HEK293T (cell line): ENCODE results near the gene VOPP1.

Experiments
- ARNT ChIP-seq: fragments of 450-650 bp; IDR thresholded peaks from 2 replicates; pipeline ENCODE4 v1.6.1; 2017; ENCODE audit warnings: mild to moderate bottlenecking
- BHLHE40 ChIP-seq: fragments of 450-650 bp; IDR thresholded peaks from 2 replicates; pipeline ENCODE4 v1.6.1; 2016; ENCODE audit warnings: mild to moderate bottlenecking, moderate library complexity, borderline replicate concordance
- CTBP1 ChIP-seq: fragments of 450-650 bp; IDR thresholded peaks from 2 replicates; pipeline ENCODE4 v1.6.1; 2016; ENCODE audit warnings: borderline replicate concordance
- ELF4 ChIP-seq: fragments of 450-650 bp; IDR thresholded peaks from 2 replicates; pipeline ENCODE4 v1.6.1; 2017; ENCODE audit warnings: antibody characterized with exemption
- FOXK2 ChIP-seq: fragments of 450-650 bp; IDR thresholded peaks from 2 replicates; pipeline ENCODE4 v1.6.1; 2016; ENCODE audit warnings: mild to moderate bottlenecking
- FOXM1 ChIP-seq: fragments of 450-650 bp; IDR thresholded peaks from 2 replicates; pipeline ENCODE4 v1.6.1; 2017; ENCODE audit warnings: mild to moderate bottlenecking, borderline replicate concordance
- HDGF ChIP-seq: fragments of 450-650 bp; IDR thresholded peaks from 2 replicates; pipeline ENCODE4 v1.6.1; 2017; ENCODE audit warnings: antibody characterized with exemption, borderline replicate concordance
- NFRKB ChIP-seq: fragments of 450-650 bp; IDR thresholded peaks from 2 replicates; pipeline ENCODE4 v1.6.1; 2016; ENCODE audit warnings: mild to moderate bottlenecking, moderate library complexity
- PKNOX1 ChIP-seq: fragments of 450-650 bp; IDR thresholded peaks from 2 replicates; pipeline ENCODE4 v1.6.1; 2016
- SP1 ChIP-seq: fragments of 450-650 bp; IDR thresholded peaks from 2 replicates; pipeline ENCODE4 v1.6.1; 2017
- SUZ12 ChIP-seq: fragments of 450-650 bp; IDR thresholded peaks from 2 replicates; pipeline ENCODE4 v1.6.1; 2016; ENCODE audit warnings: mild to moderate bottlenecking
- TARDBP ChIP-seq: fragments of 450-650 bp; IDR thresholded peaks from 2 replicates; pipeline ENCODE4 v1.6.1; 2016
- ZNF384 ChIP-seq: fragments of 450-650 bp; IDR thresholded peaks from 2 replicates; pipeline ENCODE4 v1.6.1; 2016

DNA sequence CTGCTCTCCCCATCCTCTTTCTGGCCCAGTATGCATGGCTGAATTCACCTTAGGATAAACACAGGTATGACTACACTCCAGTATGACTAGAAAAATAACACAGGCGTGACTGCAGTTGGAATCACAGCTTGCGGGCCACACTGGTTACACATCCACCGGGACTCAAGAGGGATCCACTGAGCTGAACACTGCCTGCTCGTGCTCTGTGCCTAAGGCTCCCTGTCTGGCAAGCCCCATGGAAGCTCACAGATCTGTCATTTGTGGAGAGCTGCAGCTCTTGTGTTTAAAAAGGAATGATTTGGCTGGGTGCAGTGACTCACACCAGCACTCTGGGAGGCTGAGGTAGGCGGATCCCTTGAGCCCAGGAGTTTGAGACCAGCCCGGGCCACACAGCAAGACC, 26.8 kb downstream of the VOPP1 start:
- TF ChIP-seq FOXM1: no peak
- TF ChIP-seq PKNOX1: no peak
- no peak for TF ChIP-seq ELF4
- TF ChIP-seq BHLHE40: no peak
- no peak for TF ChIP-seq SP1
- no peak for TF ChIP-seq HDGF
- TF ChIP-seq ARNT: no peak
- no peak for TF ChIP-seq SUZ12
- no peak for TF ChIP-seq CTBP1
- no peak for TF ChIP-seq TARDBP
- TF ChIP-seq FOXK2: no peak
- no peak for TF ChIP-seq NFRKB
- no peak for TF ChIP-seq ZNF384
